ENCODE measurements around the gene COL4A1. TPM values are rescaled to one million over a fixed set of nuclear protein-coding genes. Genes with fewer than 3 reads are reported as not detected.

COL4A1 gene
- total and polyA plus RNA-seq, 4 donors, result 73.3 to 910 (median 472) TPM

DNA sequence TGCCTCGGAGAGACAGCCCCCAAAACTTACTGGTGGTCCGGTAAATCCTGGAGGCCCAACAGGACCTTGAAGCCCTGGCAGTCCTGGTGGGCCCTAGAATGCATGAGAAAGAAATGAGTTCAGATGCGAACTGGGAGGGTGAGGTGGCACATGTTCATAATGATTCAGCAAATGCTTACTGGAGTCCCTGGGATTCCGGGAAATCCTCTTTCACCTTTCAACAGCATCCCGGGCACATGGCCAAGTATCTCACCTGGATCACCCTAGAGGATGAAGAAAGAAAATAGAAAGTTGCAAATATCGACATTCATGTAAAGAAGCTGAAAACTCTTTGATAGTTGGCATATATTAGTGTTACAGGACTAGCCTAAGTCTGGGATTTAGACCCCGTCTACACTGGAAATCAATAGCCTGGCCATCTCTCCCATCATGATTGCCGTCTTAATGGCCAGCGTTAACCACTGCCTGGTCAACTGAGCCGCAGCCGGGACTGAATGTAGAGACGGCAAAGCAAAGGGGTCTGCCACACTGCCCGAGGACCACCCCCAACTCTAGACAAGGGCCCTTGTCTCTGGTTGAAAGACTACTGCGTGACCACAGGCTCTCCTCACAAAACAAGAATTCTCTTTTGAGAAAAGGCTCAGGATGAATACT, 96.9 kb downstream of the COL4A1 start:
- no peak for DNase-seq
- intact Hi-C loops (cut with DNase I), result no loop called here

GRCh38 chr13:110208116-110208515, 98.8 kb downstream of the COL4A1 start:
- intact Hi-C loops (cut with DNase I), result no loop called here
- Histone ChIP-seq H3K4me1 (ENCODE audit: control insufficient read depth in 1 of 2, insufficient read depth in 2 of 2, low read length in 2 of 2) (no peaks in the 10 kb centered on the region), H3K9me3 (ENCODE audit: control insufficient read depth, low read length) (no peaks in the 10 kb centered on the region), H3K27me3 (ENCODE audit: control insufficient read depth in 1 of 2, insufficient read depth in 2 of 2, low read length in 1 of 2) (no peaks in the 10 kb centered on the region), H3K27ac (ENCODE audit: low read depth in 1 of 2, low read length in 2 of 2) (no peak overlapping the region), H3K36me3 (ENCODE audit: control insufficient read depth in 1 of 2, insufficient read depth in 2 of 2, low read length in 1 of 2) (peaks cover 11 to 13% of the 10 kb centered on the region in 2 donors), H3K4me3 (ENCODE audit: low read length in 2 of 2) (no peak overlapping the region)
- ATAC-seq (ENCODE audit: low FRiP score) (no peak), DNase-seq (no peak)
- 89 to 93% methylated on average over 10 of the region's 10 CpGs for WGBS, 2 donors

More for the DNA sequence above, 96.9 kb downstream of the COL4A1 start:
- Histone ChIP-seq H3K27me3 (ENCODE audit: control insufficient read depth in 1 of 2, insufficient read depth in 2 of 2, low read length in 1 of 2) (no peaks in the 10 kb centered on the region), H3K27ac (ENCODE audit: low read depth in 1 of 2, low read length in 2 of 2) (no peak overlapping the region), H3K36me3 (ENCODE audit: control insufficient read depth in 1 of 2, insufficient read depth in 2 of 2, low read length in 1 of 2) (peaks cover 11 to 13% of the 10 kb centered on the region in 2 donors), H3K9me3 (ENCODE audit: control insufficient read depth, low read length) (no peaks in the 10 kb centered on the region), H3K4me3 (ENCODE audit: low read length in 2 of 2) (no peak overlapping the region), H3K4me1 (ENCODE audit: control insufficient read depth in 1 of 2, insufficient read depth in 2 of 2, low read length in 2 of 2) (no peaks in the 10 kb centered on the region)
- 83 to 86% methylated on average over 14 of the region's 14 CpGs for WGBS, 2 donors
- ATAC-seq (ENCODE audit: low FRiP score), result no peak

DNA sequence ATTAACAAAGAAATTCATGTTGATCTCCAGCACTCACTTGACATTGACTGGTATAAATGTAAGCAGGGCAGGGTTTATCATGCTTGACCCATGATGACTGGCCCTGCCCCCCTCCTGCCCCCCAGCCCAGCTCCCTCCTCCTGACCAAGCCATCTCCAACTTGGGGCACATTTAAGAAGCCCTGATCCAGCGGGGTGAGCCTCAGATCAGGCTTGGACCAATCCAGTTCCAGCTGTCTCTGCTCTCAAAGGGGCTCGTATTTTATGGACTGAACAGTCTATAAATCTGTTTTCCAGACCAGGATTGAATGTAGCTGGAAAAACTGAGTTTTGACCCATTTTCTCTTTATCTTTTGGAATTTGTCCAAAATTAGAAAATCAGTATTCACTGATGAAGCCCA, 100.0 kb downstream of the COL4A1 start:
- ATAC-seq (ENCODE audit: low FRiP score) (no peak), DNase-seq (no peak)
- intact Hi-C loops (cut with DNase I), result no loop called here
- Histone ChIP-seq H3K4me1 (ENCODE audit: control insufficient read depth in 1 of 2, insufficient read depth in 2 of 2, low read length in 2 of 2) (no peaks in the 10 kb centered on the region), H3K4me3 (ENCODE audit: low read length in 2 of 2) (no peak overlapping the region), H3K36me3 (ENCODE audit: control insufficient read depth in 1 of 2, insufficient read depth in 2 of 2, low read length in 1 of 2) (peaks cover 7 to 13% of the 10 kb centered on the region in 2 donors), H3K9me3 (ENCODE audit: control insufficient read depth, low read length) (no peaks in the 10 kb centered on the region), H3K27me3 (ENCODE audit: control insufficient read depth in 1 of 2, insufficient read depth in 2 of 2, low read length in 1 of 2) (no peaks in the 10 kb centered on the region), H3K27ac (ENCODE audit: low read depth in 1 of 2, low read length in 2 of 2) (no peak overlapping the region)
- 41 to 64% methylated on average over 2 of the region's 2 CpGs for WGBS, 2 donors

- intact Hi-C loops (cut with DNase I), result no loop called here
- Histone ChIP-seq H3K4me1 (ENCODE audit: control insufficient read depth in 1 of 2, insufficient read depth in 2 of 2, low read length in 2 of 2) (no peaks in the 10 kb centered on the region), H3K4me3 (ENCODE audit: low read length in 2 of 2) (no peak overlapping the region), H3K27ac (ENCODE audit: low read depth in 1 of 2, low read length in 2 of 2) (peak overlapping the region in 1 of 2 donors; percentile 38), H3K9me3 (ENCODE audit: control insufficient read depth, low read length) (no peaks in the 10 kb centered on the region), H3K36me3 (ENCODE audit: control insufficient read depth in 1 of 2, insufficient read depth in 2 of 2, low read length in 1 of 2) (peaks cover 7 to 13% of the 10 kb centered on the region in 2 donors), H3K27me3 (ENCODE audit: control insufficient read depth in 1 of 2, insufficient read depth in 2 of 2, low read length in 1 of 2) (no peaks in the 10 kb centered on the region)
- WGBS, 2 donors, result 80 to 86% methylated on average over 8 of the region's 8 CpGs
- DNase-seq (no peak), ATAC-seq (ENCODE audit: low FRiP score) (no peak)
Observed at GRCh38 chr13:110206185-110206584, 100.8 kb downstream of the COL4A1 start.

- Histone ChIP-seq H3K27ac (ENCODE audit: low read depth in 1 of 2, low read length in 2 of 2) (no peak overlapping the region), H3K27me3 (ENCODE audit: control insufficient read depth in 1 of 2, insufficient read depth in 2 of 2, low read length in 1 of 2) (no peaks in the 10 kb centered on the region), H3K36me3 (ENCODE audit: control insufficient read depth in 1 of 2, insufficient read depth in 2 of 2, low read length in 1 of 2) (peaks cover 7 to 9% of the 10 kb centered on the region in 2 donors), H3K9me3 (ENCODE audit: control insufficient read depth, low read length) (no peaks in the 10 kb centered on the region), H3K4me3 (ENCODE audit: low read length in 2 of 2) (no peak overlapping the region), H3K4me1 (ENCODE audit: control insufficient read depth in 1 of 2, insufficient read depth in 2 of 2, low read length in 2 of 2) (no peaks in the 10 kb centered on the region)
- no peak for DNase-seq
- intact Hi-C loops (cut with DNase I), result no loop called here
- ATAC-seq (ENCODE audit: low FRiP score), result no peak
- 66 to 71% methylated on average over 4 of the region's 4 CpGs for WGBS, 2 donors
Observed at GRCh38 chr13:110201114-110201513, 105.8 kb downstream of the COL4A1 start.

GRCh38 chr13:110200276-110200870, 106.6 kb downstream of the COL4A1 start:
- Histone ChIP-seq H3K9me3 (ENCODE audit: control insufficient read depth, low read length) (no peaks in the 10 kb centered on the region), H3K4me3 (ENCODE audit: low read length in 2 of 2) (no peak overlapping the region), H3K27ac (ENCODE audit: low read depth in 1 of 2, low read length in 2 of 2) (no peak overlapping the region), H3K4me1 (ENCODE audit: control insufficient read depth in 1 of 2, insufficient read depth in 2 of 2, low read length in 2 of 2) (no peaks in the 10 kb centered on the region), H3K36me3 (ENCODE audit: control insufficient read depth in 1 of 2, insufficient read depth in 2 of 2, low read length in 1 of 2) (peaks cover 5 to 7% of the 10 kb centered on the region in 2 donors), H3K27me3 (ENCODE audit: control insufficient read depth in 1 of 2, insufficient read depth in 2 of 2, low read length in 1 of 2) (no peaks in the 10 kb centered on the region)
- 73 to 75% methylated on average over 12 of the region's 12 CpGs for whole genome bisulfite sequencing, 2 donors
- intact Hi-C loops (cut with DNase I), result no loop called here
- ATAC-seq (ENCODE audit: low FRiP score) (no peak), DNase-seq (no peak)

DNA sequence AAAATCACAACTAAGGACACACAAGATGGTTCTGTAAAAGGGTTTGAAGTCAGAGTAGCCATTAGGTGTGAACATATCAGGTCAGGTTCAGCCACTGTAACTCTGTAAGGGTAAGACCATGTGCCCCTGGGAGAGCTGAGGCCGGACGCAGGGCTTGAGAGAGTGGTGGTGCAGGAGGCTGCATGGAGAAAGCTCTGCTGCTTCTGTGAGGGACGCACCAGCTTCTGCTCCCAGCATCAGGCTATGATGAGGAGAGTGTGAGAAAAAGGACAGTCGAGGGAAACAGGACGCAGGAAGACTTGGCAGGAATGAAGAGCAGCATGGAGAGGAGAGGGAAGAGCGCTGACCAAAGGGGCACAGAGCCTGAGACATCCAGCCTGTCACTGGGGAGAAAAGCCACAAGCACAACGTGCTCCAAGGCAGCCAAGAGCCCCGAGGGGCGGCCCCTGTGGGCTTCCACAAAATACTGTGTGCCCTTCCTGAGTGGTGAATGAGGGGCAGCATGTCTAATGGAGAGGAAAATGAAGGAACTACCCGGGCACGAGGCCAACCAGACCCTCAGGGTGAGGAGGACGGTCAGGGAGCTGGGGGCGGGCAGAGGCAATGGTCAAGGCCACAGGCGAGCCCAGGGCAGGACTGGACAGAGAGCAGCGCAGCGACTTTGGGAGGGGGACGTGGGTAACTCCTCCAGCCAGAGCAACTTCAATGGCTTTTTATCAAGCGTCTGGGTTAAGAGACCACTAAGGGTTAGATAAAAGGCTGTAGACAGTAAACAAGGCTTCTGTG, 107.7 kb downstream of the COL4A1 start:
- Histone ChIP-seq H3K27me3 (ENCODE audit: control insufficient read depth in 1 of 2, insufficient read depth in 2 of 2, low read length in 1 of 2) (no peaks in the 10 kb centered on the region), H3K4me3 (ENCODE audit: low read length in 2 of 2) (no peak overlapping the region), H3K4me1 (ENCODE audit: control insufficient read depth in 1 of 2, insufficient read depth in 2 of 2, low read length in 2 of 2) (no peaks in the 10 kb centered on the region), H3K9me3 (ENCODE audit: control insufficient read depth, low read length) (no peaks in the 10 kb centered on the region), H3K36me3 (ENCODE audit: control insufficient read depth in 1 of 2, insufficient read depth in 2 of 2, low read length in 1 of 2) (peaks cover 5 to 7% of the 10 kb centered on the region in 2 donors), H3K27ac (ENCODE audit: low read depth in 1 of 2, low read length in 2 of 2) (no peak overlapping the region)
- 77 to 79% methylated on average over 18 of the region's 18 CpGs for WGBS, 2 donors
- ATAC-seq (ENCODE audit: low FRiP score) (no peak), DNase-seq (no peak)
- intact Hi-C loops (cut with DNase I), result no loop called here

DNA sequence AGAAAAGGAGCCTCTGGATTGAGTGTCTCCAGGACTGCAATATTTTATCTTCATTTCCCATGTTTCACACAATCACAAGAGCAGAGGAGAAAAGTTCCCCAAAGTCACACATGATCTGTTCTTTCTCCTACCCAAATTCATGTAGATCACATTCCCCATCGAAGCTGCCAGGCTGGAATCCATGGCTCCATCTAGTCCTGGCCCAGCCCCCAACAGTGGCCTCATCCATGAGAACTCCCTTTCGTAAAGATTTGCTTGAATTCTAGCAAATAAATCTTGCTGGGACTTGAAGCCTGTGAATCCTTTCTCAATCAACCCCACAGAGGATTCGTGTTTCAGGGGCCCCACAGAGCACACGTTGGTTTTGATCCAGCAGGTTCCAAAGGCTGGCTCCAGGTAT, 109.5 kb downstream of the COL4A1 start:
- Histone ChIP-seq H3K4me1 (ENCODE audit: control insufficient read depth in 1 of 2, insufficient read depth in 2 of 2, low read length in 2 of 2) (no peaks in the 10 kb centered on the region), H3K27ac (ENCODE audit: low read depth in 1 of 2, low read length in 2 of 2) (no peak overlapping the region), H3K36me3 (ENCODE audit: control insufficient read depth in 1 of 2, insufficient read depth in 2 of 2, low read length in 1 of 2) (peaks cover 5 to 10% of the 10 kb centered on the region in 2 donors), H3K27me3 (ENCODE audit: control insufficient read depth in 1 of 2, insufficient read depth in 2 of 2, low read length in 1 of 2) (no peaks in the 10 kb centered on the region), H3K9me3 (ENCODE audit: control insufficient read depth, low read length) (no peaks in the 10 kb centered on the region), H3K4me3 (ENCODE audit: low read length in 2 of 2) (no peak overlapping the region)
- no peak for ATAC-seq (ENCODE audit: low FRiP score)
- WGBS, 2 donors, result 46 to 61% methylated on average over 4 of the region's 4 CpGs
- no peak for DNase-seq
- intact Hi-C loops (cut with DNase I), result no loop called here

Data from aorta (tissue), 5 donors.